SK-N-SH (cell line): ENCODE results near the gene PRSS48. TPM values are rescaled to one million over a fixed set of nuclear protein-coding genes. Genes with fewer than 3 reads are reported as not detected.

Experiments used
- CTCF ChIA-PET: fragments of 300-600, 350-600 bp; formaldehyde crosslinking; extraction: SDS; loops from one replicate; lab custom pipeline; 2021; lab: Yijun Ruan, JAX
- POLR2A ChIA-PET: fragments of 350-600 bp; sonication (Branson Sonifier 250); formaldehyde crosslinking; extraction: SDS; loops from one replicate; lab custom pipeline; 2020; ENCODE audit warnings: antibody characterized with exemption, inconsistent platforms; lab: Yijun Ruan, JAX
- DNase-seq: peaks from one replicate; pipeline ENCODE4 v3.0.0; 2012
- H2AFZ ChIP-seq: fragments of 200-600 bp; sonication (generic); 2 replicates; pipeline ENCODE4 v1.8.1; 2016; ENCODE audit warnings: antibody characterized with exemption, mild to moderate bottlenecking, low read depth
- H3F3A ChIP-seq: fragments of 200-600 bp; sonication (generic); replicated peaks from 2 replicates; pipeline ENCODE3; 2016; ENCODE audit warnings: antibody characterized with exemption, mild to moderate bottlenecking; ENCODE audit not compliant: insufficient read depth
- H3K27ac ChIP-seq, 2 experiments: fragments of 200-500 bp in 1 of 2; fragments of 200-600 bp in 1 of 2; sonication (Bioruptor generic) in 1 of 2; sonication (generic), shearing (Covaris generic) in 1 of 2; 2 replicates each; pipeline versions ENCODE4 v1.5.1 to v1.6.1; 2014 to 2016; ENCODE audit warnings: low read depth in 2 of 2, inconsistent platforms in 1 of 2, low read length in 1 of 2, mild to moderate bottlenecking in 1 of 2, mixed read lengths in 1 of 2
- H3K27me3 ChIP-seq: fragments of 200-600 bp; sonication (generic), shearing (Covaris generic); 2 replicates; pipeline ENCODE4 v1.6.1; 2016; ENCODE audit warnings: mixed run types; ENCODE audit not compliant: insufficient read depth
- H3K36me3 ChIP-seq, 2 experiments: fragments of 200-500 bp in 1 of 2; fragments of 200-600 bp in 1 of 2; sonication (Bioruptor generic) in 1 of 2; sonication (generic) in 1 of 2; replicated peaks in 1 of 2; 2 replicates each; pipeline versions ENCODE3 to v1.5.1; 2014 to 2016; ENCODE audit warnings: low read length in 1 of 2, mild to moderate bottlenecking in 1 of 2; ENCODE audit not compliant: insufficient read depth in 2 of 2, control insufficient read depth in 1 of 2
- H3K4me1 ChIP-seq, 2 experiments: fragments of 200-500 bp in 1 of 2; fragments of 200-600 bp in 1 of 2; sonication (Bioruptor generic) in 1 of 2; sonication (generic), shearing (Covaris generic) in 1 of 2; 2 replicates each; pipeline versions ENCODE4 v1.5.1 to v1.6.1; 2014 to 2016; ENCODE audit warnings: low read depth in 1 of 2, low read length in 1 of 2, mixed run types in 1 of 2; ENCODE audit not compliant: insufficient read depth in 2 of 2, control insufficient read depth in 1 of 2
- H3K4me2 ChIP-seq: fragments of 200-600 bp; sonication (generic), shearing (Covaris generic); 2 replicates; pipeline ENCODE4 v1.6.1; 2017; ENCODE audit warnings: mixed run types
- H3K4me3 ChIP-seq, 2 experiments: fragments of 200-500 bp in 1 of 2; fragments of 200-600 bp in 1 of 2; sonication (Bioruptor generic) in 1 of 2; sonication (generic), shearing (Covaris generic) in 1 of 2; 2 replicates each; pipeline versions ENCODE4 v1.5.1 to v1.8.1; 2014 to 2016; ENCODE audit warnings: low read depth in 2 of 2, inconsistent platforms in 1 of 2, low read length in 1 of 2, mild to moderate bottlenecking in 1 of 2, mixed read lengths in 1 of 2, moderate library complexity in 1 of 2
- H3K79me2 ChIP-seq: fragments of 200-600 bp; sonication (generic); 2 replicates; pipeline ENCODE4 v1.8.1; 2017; ENCODE audit warnings: mild to moderate bottlenecking; ENCODE audit not compliant: insufficient read depth
- H3K9ac ChIP-seq: fragments of 200-600 bp; sonication (generic); 2 replicates; pipeline ENCODE4 v1.6.1; 2017; ENCODE audit warnings: mixed run types
- H3K9me2 ChIP-seq: fragments of 200-600 bp; sonication (generic); 2 replicates; pipeline ENCODE4 v1.6.1; 2017; ENCODE audit warnings: mixed run types
- H3K9me3 ChIP-seq: fragments of 200-600 bp; sonication (generic); 2 replicates; pipeline ENCODE4 v1.6.1; 2017; ENCODE audit warnings: mixed run types, mild to moderate bottlenecking, moderate library complexity
- H4K20me1 ChIP-seq: fragments of 200-600 bp; sonication (generic); 2 replicates; pipeline ENCODE4 v1.6.1; 2017; ENCODE audit warnings: mild to moderate bottlenecking, mixed run types; ENCODE audit not compliant: insufficient read depth
- FOSL2 ChIP-seq: IDR thresholded peaks from 2 replicates; pipeline ENCODE4 v1.4.0; 2012; ENCODE audit warnings: low read depth, mild to moderate bottlenecking, moderate library complexity, borderline replicate concordance
- FOXJ3 ChIP-seq: sonication (generic); formaldehyde crosslinking; IDR thresholded peaks from 2 replicates; pipeline ENCODE4 v1.5.1; 2020; ENCODE audit warnings: mild to moderate bottlenecking, missing genetic modification reagents
- FOXM1 ChIP-seq: IDR thresholded peaks from 2 replicates; pipeline ENCODE4 v1.4.0; 2012; ENCODE audit warnings: low read depth, mild to moderate bottlenecking
- GABPA ChIP-seq: IDR thresholded peaks from 2 replicates; pipeline ENCODE4 v1.4.0; 2012; ENCODE audit warnings: low read depth, mild to moderate bottlenecking
- GATA2 ChIP-seq: sonication (generic); formaldehyde crosslinking; IDR thresholded peaks from 2 replicates; pipeline ENCODE4 v1.5.0; 2020; ENCODE audit warnings: mild to moderate bottlenecking, missing genetic modification reagents
- NFIC ChIP-seq: IDR thresholded peaks from 2 replicates; pipeline ENCODE4 v1.4.0; 2012; ENCODE audit warnings: borderline replicate concordance
- POLR2AphosphoS5 ChIP-seq: IDR thresholded peaks from 2 replicates; pipeline ENCODE4 v1.6.1; 2012; ENCODE audit warnings: low read depth, low read length
- RAD21 ChIP-seq: IDR thresholded peaks from 2 replicates; pipeline ENCODE4 v1.6.1; 2012; ENCODE audit warnings: mild to moderate bottlenecking, low read length
- RFX5 ChIP-seq: IDR thresholded peaks from 2 replicates; pipeline ENCODE4 v1.6.1; 2012; ENCODE audit warnings: mild to moderate bottlenecking, improper control_type of control experiment, low read length
- SIN3A ChIP-seq: IDR thresholded peaks from 2 replicates; pipeline ENCODE4 v1.6.1; 2012; ENCODE audit warnings: low read depth, mild to moderate bottlenecking, low read length, moderate library complexity, borderline replicate concordance
- SMC3 ChIP-seq: IDR thresholded peaks from 2 replicates; pipeline ENCODE4 v1.6.1; 2012; ENCODE audit warnings: low read depth, low read length, improper control_type of control experiment
- TAF1 ChIP-seq: IDR thresholded peaks from 2 replicates; pipeline ENCODE4 v1.6.1; 2012; ENCODE audit warnings: low read depth, mild to moderate bottlenecking, low read length, moderate library complexity, borderline replicate concordance
- YY1 ChIP-seq: IDR thresholded peaks from 2 replicates; pipeline ENCODE4 v1.4.0; 2012; ENCODE audit warnings: low read depth, mild to moderate bottlenecking
- WGBS: methylation state at CpG from one replicate; pipeline ENCODE4 v1.1.6; 2017; ENCODE audit warnings: low lambda C conversion rate; 5-methylcytosine and 5-hydroxymethylcytosine counted together
- polyA plus RNA-seq, 3 experiments: library from polyadenylated mRNA; depleted of rRNA; stranded (reverse); fragments of >200 nt; gene quantifications; 2 replicates each; pipeline ENCODE4 v1.2.3, GENCODE V29; 2012
- TF ChIP-seq, protein P1 (sequence below): IDR thresholded peaks from 2 replicates; pipeline ENCODE4 v1.4.0; 2012; ENCODE audit warnings: low read depth, borderline replicate concordance
- TF ChIP-seq, protein P2 (sequence below): fragments of 200-600 bp; sonication (generic); IDR thresholded peaks from 2 replicates; pipeline ENCODE4 v1.6.1; 2017; ENCODE audit warnings: antibody characterized with exemption, mild to moderate bottlenecking, moderate library complexity
- TF ChIP-seq, protein P3 (sequence below): IDR thresholded peaks from 2 replicates; pipeline ENCODE4 v1.4.0; 2012; ENCODE audit warnings: low read depth, borderline replicate concordance

The PRSS48 gene
- polyA plus RNA-seq, 1 of the 3 experiments (the other 2 are of a cell fraction) = not detected

- ChIA-PET CTCF (no interaction called here), POLR2A (no interaction called here)
- Histone ChIP-seq H3K4me3 (no peak overlapping the region), H3K9me2 (no peaks in the 10 kb centered on the region), H3K27me3 (no peaks in the 10 kb centered on the region), H3K4me1 (no peaks in the 10 kb centered on the region; a peak in 1 of 4 replicates), H2AFZ (no peak overlapping the region), H3K4me2 (no peak overlapping the region), H3K27ac (no peak overlapping the region), H3K9ac (no peak overlapping the region), H3F3A (no peaks in the 10 kb centered on the region), H3K36me3 (peaks cover 2 to 4% of the 10 kb centered on the region in 2 experiments), H4K20me1 (no peaks in the 10 kb centered on the region), H3K9me3 (no peaks in the 10 kb centered on the region), H3K79me2 (peaks cover 15% of the 10 kb centered on the region; the same call in 1 of the 2 replicates)
- TF ChIP-seq, protein P1, sequence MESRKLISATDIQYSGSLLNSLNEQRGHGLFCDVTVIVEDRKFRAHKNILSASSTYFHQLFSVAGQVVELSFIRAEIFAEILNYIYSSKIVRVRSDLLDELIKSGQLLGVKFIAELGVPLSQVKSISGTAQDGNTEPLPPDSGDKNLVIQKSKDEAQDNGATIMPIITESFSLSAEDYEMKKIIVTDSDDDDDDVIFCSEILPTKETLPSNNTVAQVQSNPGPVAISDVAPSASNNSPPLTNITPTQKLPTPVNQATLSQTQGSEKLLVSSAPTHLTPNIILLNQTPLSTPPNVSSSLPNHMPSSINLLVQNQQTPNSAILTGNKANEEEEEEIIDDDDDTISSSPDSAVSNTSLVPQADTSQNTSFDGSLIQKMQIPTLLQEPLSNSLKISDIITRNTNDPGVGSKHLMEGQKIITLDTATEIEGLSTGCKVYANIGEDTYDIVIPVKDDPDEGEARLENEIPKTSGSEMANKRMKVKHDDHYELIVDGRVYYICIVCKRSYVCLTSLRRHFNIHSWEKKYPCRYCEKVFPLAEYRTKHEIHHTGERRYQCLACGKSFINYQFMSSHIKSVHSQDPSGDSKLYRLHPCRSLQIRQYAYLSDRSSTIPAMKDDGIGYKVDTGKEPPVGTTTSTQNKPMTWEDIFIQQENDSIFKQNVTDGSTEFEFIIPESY = no peak
- TF ChIP-seq SMC3 (no peak), FOSL2 (no peak), RAD21 (no peak), FOXM1 (no peak), SIN3A (no peak), NFIC (no peak), RFX5 (no peak), TAF1 (no peak), POLR2AphosphoS5 (no peak), GATA2 (CRISPR knock-in tag) (no peak), GABPA (no peak), FOXJ3 (CRISPR knock-in tag) (no peak)
- TF ChIP-seq, protein P2, sequence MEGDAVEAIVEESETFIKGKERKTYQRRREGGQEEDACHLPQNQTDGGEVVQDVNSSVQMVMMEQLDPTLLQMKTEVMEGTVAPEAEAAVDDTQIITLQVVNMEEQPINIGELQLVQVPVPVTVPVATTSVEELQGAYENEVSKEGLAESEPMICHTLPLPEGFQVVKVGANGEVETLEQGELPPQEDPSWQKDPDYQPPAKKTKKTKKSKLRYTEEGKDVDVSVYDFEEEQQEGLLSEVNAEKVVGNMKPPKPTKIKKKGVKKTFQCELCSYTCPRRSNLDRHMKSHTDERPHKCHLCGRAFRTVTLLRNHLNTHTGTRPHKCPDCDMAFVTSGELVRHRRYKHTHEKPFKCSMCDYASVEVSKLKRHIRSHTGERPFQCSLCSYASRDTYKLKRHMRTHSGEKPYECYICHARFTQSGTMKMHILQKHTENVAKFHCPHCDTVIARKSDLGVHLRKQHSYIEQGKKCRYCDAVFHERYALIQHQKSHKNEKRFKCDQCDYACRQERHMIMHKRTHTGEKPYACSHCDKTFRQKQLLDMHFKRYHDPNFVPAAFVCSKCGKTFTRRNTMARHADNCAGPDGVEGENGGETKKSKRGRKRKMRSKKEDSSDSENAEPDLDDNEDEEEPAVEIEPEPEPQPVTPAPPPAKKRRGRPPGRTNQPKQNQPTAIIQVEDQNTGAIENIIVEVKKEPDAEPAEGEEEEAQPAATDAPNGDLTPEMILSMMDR = no peak
- WGBS = 98% methylated on average over 2 of the region's 2 CpGs
- no peak for DNase-seq
Observed at GRCh38 chr4:151242305-151242704, 34.7 kb upstream of the PRSS48 start.

GRCh38 chr4:151246742-151247141 is 30.2 kb upstream of the PRSS48 start:
- H3K9me2 ChIP-seq = no peaks in the 10 kb centered on the region
- no peak for DNase-seq
- ChIA-PET POLR2A (interaction anchor here (0.6 kb wide), 1 partner anchor 21 kb away, joined by 3 read pairs; no protein-coding TSS in a partner anchor), CTCF (no interaction called here)
- no peaks in the 10 kb centered on the region for H3K9me3 ChIP-seq
- H4K20me1 ChIP-seq = no peaks in the 10 kb centered on the region
- H2AFZ ChIP-seq = no peak overlapping the region
- no peak overlapping the region for H3K4me2 ChIP-seq
- H3K27ac ChIP-seq = no peak overlapping the region
- peaks cover 0 to 2% of the 10 kb centered on the region in 2 experiments; a peak in 2 of 4 replicates for H3K4me1 ChIP-seq
- peaks cover 13% of the 10 kb centered on the region; the same call in 1 of the 2 replicates for H3K79me2 ChIP-seq
- H3K4me3 ChIP-seq = no peak overlapping the region
- H3F3A ChIP-seq = no peaks in the 10 kb centered on the region
- peaks cover 2 to 4% of the 10 kb centered on the region in 2 experiments for H3K36me3 ChIP-seq
- 94% methylated on average over 2 of the region's 2 CpGs for WGBS
- no peaks in the 10 kb centered on the region for H3K27me3 ChIP-seq
- no peak for TF ChIP-seq RFX5
- TF ChIP-seq, protein P3, sequence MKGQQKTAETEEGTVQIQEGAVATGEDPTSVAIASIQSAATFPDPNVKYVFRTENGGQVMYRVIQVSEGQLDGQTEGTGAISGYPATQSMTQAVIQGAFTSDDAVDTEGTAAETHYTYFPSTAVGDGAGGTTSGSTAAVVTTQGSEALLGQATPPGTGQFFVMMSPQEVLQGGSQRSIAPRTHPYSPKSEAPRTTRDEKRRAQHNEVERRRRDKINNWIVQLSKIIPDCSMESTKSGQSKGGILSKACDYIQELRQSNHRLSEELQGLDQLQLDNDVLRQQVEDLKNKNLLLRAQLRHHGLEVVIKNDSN = no peak
- TF ChIP-seq YY1 = no peak
- TF ChIP-seq, all 33 proteins: peak for 0
- H3K9ac ChIP-seq = no peak overlapping the region
